Erythroblast (primary cell): Measurements from ENCODE around the gene CCDC18.

Experiments used
- GATA1 ChIP-seq: IDR thresholded peaks from 2 replicates; pipeline ENCODE4 v1.6.1; 2011; ENCODE audit warnings: low read depth, mild to moderate bottlenecking, control low read depth, low read length, moderate library complexity
- POLR2A ChIP-seq: IDR thresholded peaks from 2 replicates; pipeline ENCODE4 v1.6.1; 2011; ENCODE audit warnings: mild to moderate bottlenecking, low read length

GRCh38 chr1:93301131-93301530 lies 120.6 kb downstream of the CCDC18 start:
- TF ChIP-seq POLR2A (no peak), GATA1 (no peak)
